K562 (cell line): ENCODE data around the gene ZBTB20. TPM values are rescaled to one million over a fixed set of nuclear protein-coding genes. Genes with fewer than 3 reads are reported as not detected.

Experiments
- ATAC-seq: fragments of 200-7000 bp; cut with Tn5 transposase; 3 replicates; pipeline ENCODE4 v1.9.1; 2020; ENCODE audit warnings: moderate library complexity
- BruUV-seq: library from RNA; stranded (reverse); fragments of 400-500 nt; replicated peaks from 2 replicates; lab custom pipeline; 2021; lab: Mats Ljungman, UMichigan
- CTCF ChIA-PET: fragments of 300-600 bp; formaldehyde crosslinking; extraction: SDS; loops from one replicate; lab custom pipeline; 2021; ENCODE audit warnings: low intra/inter-chr PET ratio; lab: Yijun Ruan, JAX
- POLR2A ChIA-PET: fragments of 300-600, 350-650 bp; sonication (Branson Sonifier 250); formaldehyde crosslinking; extraction: SDS; loops from one replicate; lab custom pipeline; 2021; ENCODE audit warnings: antibody characterized with exemption, inconsistent platforms; lab: Yijun Ruan, JAX
- DNase-seq, 4 experiments: peaks; one replicate each; pipeline versions ENCODE4 v3.0.0 to v3.0.0-alpha.2; 2011 to 2018; ENCODE audit warnings: low spot score in 3 of 4, mixed read lengths in 3 of 4; ENCODE audit errors: extremely low read depth in 1 of 4
- FAIRE-seq: peaks from 2 replicates; lab custom pipeline; 2011; peaks lifted over from hg19 to GRCh38; lab: Jason Lieb, UNC
- H2AFZ ChIP-seq: 2 replicates; pipeline ENCODE4 v1.6.0; 2011; ENCODE audit warnings: low read depth, low read length, control low read depth, inconsistent platforms
- H3K27ac ChIP-seq: fragments of 200-600 bp; 3 replicates; pipeline ENCODE4 v1.8.0; 2011; ENCODE audit warnings: low read depth, mild to moderate bottlenecking, control low read depth, inconsistent platforms, low read length, moderate library complexity, mixed read lengths; ENCODE audit errors: extremely low read depth
- H3K27me3 ChIP-seq, 2 experiments: fragments of 300-600 bp in 1 of 2; 2 replicates in 1 of 2; 3 replicates in 1 of 2; pipeline versions ENCODE4 v1.6.0 to v1.8.0; 2011; ENCODE audit warnings: inconsistent platforms in 2 of 2, low read length in 2 of 2, mild to moderate bottlenecking in 1 of 2, mixed read lengths in 1 of 2, moderate library complexity in 1 of 2; ENCODE audit not compliant: control insufficient read depth in 2 of 2, insufficient read depth in 2 of 2
- H3K36me3 ChIP-seq: fragments of 300-600 bp; 3 replicates; pipeline ENCODE4 v1.8.0; 2011; ENCODE audit warnings: mild to moderate bottlenecking, low read length, inconsistent platforms; ENCODE audit not compliant: control insufficient read depth, insufficient read depth
- H3K4me1 ChIP-seq, 2 experiments: fragments of 200-600 bp in 1 of 2; replicated peaks in 1 of 2; 2 replicates in 1 of 2; 3 replicates in 1 of 2; pipeline versions ENCODE4 v1.5.1 to v1.8.0; 2011; ENCODE audit warnings: inconsistent platforms in 2 of 2, low read length in 2 of 2, mild to moderate bottlenecking in 1 of 2, mixed read lengths in 1 of 2, moderate library complexity in 1 of 2; ENCODE audit not compliant: control insufficient read depth in 2 of 2, insufficient read depth in 2 of 2
- H3K4me2 ChIP-seq: 2 replicates; pipeline ENCODE4 v1.6.1; 2011; ENCODE audit warnings: low read length, control low read depth, inconsistent platforms, mixed read lengths; ENCODE audit not compliant: insufficient read depth
- H3K4me3 ChIP-seq: fragments of 200-600 bp; sonication (generic), shearing (Covaris generic); 2 replicates; pipeline ENCODE4 v1.5.1; 2016; ENCODE audit warnings: control low read depth, inconsistent platforms
- H3K79me2 ChIP-seq: fragments of 200-600 bp; 3 replicates; pipeline ENCODE4 v1.8.0; 2011; ENCODE audit warnings: low read length, inconsistent platforms; ENCODE audit not compliant: control insufficient read depth, insufficient read depth
- H3K9ac ChIP-seq, 2 experiments: 2 replicates each; pipeline versions ENCODE4 v1.6.0 to v1.6.1; 2011; ENCODE audit warnings: low read depth in 2 of 2, low read length in 2 of 2, control low read depth in 1 of 2, inconsistent platforms in 1 of 2, mild to moderate bottlenecking in 1 of 2, mixed read lengths in 1 of 2; ENCODE audit not compliant: insufficient read depth in 1 of 2
- H3K9me1 ChIP-seq: one replicate; pipeline ENCODE4 v1.6.0; 2011; ENCODE audit warnings: inconsistent platforms, mild to moderate bottlenecking, low read length, moderate library complexity; ENCODE audit not compliant: control insufficient read depth, insufficient read depth
- H3K9me3 ChIP-seq: replicated peaks from 2 replicates; pipeline ENCODE4 v1.5.1; 2011; ENCODE audit warnings: low read depth, low read length, inconsistent platforms; ENCODE audit not compliant: control insufficient read depth, insufficient read depth
- H4K20me1 ChIP-seq: replicated peaks from 2 replicates; pipeline ENCODE4 v1.6.1; 2011; ENCODE audit warnings: low read length, inconsistent platforms, mixed read lengths; ENCODE audit not compliant: control insufficient read depth, insufficient read depth
- CBX2 ChIP-seq: fragments of 200-600 bp; sonication (generic); IDR thresholded peaks from one replicate; pipeline ENCODE4 v1.6.1; 2012; ENCODE audit warnings: mild to moderate bottlenecking, low read length, inconsistent platforms; ENCODE audit not compliant: insufficient read depth, poor library complexity, severe bottlenecking
- CHD2 ChIP-seq: IDR thresholded peaks from 2 replicates; pipeline ENCODE4 v1.6.1; 2011; ENCODE audit warnings: low read depth, low read length
- CREM ChIP-seq: IDR thresholded peaks from 2 replicates; pipeline ENCODE4 v1.6.1; 2014; ENCODE audit warnings: antibody characterized with exemption, low read depth
- DMBX1 ChIP-seq: fragments of 250-450 bp; sonication (Bioruptor Pico); IDR thresholded peaks from 2 replicates; pipeline ENCODE4 v1.8.0; 2022; ENCODE audit warnings: inconsistent platforms, mild to moderate bottlenecking, moderate library complexity, borderline replicate concordance
- FOXA3 ChIP-seq, 2 experiments: fragments of 450-650 bp in 1 of 2; sonication (generic) in 1 of 2; formaldehyde crosslinking; IDR thresholded peaks in 1 of 2; conservative IDR thresholded peaks in 1 of 2; 2 replicates each; pipeline versions ENCODE4 v1.4.0 to v1.8.0; 2020 to 2022; ENCODE audit warnings: mild to moderate bottlenecking in 2 of 2, missing genetic modification reagents in 1 of 2
- MLLT1 ChIP-seq, 2 experiments: fragments of 450-650 bp; IDR thresholded peaks; 2 replicates each; pipeline ENCODE4 v1.6.1; 2016
- NCOA1 ChIP-seq: fragments of 450-650 bp; IDR thresholded peaks from 2 replicates; pipeline ENCODE4 v1.6.1; 2016; ENCODE audit warnings: low read depth
- POLR2B ChIP-seq: fragments of 450-650 bp; IDR thresholded peaks from 2 replicates; pipeline ENCODE4 v1.6.1; 2018; ENCODE audit warnings: low read depth; ENCODE audit not compliant: partially characterized antibody
- RB1 ChIP-seq: fragments of 450-650 bp; IDR thresholded peaks from 2 replicates; pipeline ENCODE4 v1.6.1; 2017; ENCODE audit warnings: low read depth, mild to moderate bottlenecking
- RBM39 ChIP-seq: fragments of 200-400 bp; formaldehyde crosslinking; optimal IDR thresholded peaks from 2 replicates; pipeline ENCODE3; 2018; ENCODE audit warnings: low read depth, low read length
- SMAD1 ChIP-seq: fragments of 150-350 bp; IDR thresholded peaks from 2 replicates; pipeline ENCODE4 v1.6.1; 2014; ENCODE audit warnings: low read length, low read depth; ENCODE audit not compliant: partially characterized antibody
- SMARCB1 ChIP-seq: IDR thresholded peaks from 2 replicates; pipeline ENCODE4 v1.6.1; 2011; ENCODE audit warnings: improper control_type of control experiment, low read depth; ENCODE audit not compliant: insufficient read length
- SMC3 ChIP-seq: conservative IDR thresholded peaks from 2 replicates; pipeline ENCODE4 v1.6.1; 2011; ENCODE audit warnings: low read depth, low read length, improper control_type of control experiment; ENCODE audit not compliant: insufficient read depth
- SNRNP70 ChIP-seq: fragments of 200-400 bp; formaldehyde crosslinking; optimal IDR thresholded peaks from 2 replicates; pipeline ENCODE3; 2017; ENCODE audit warnings: low read depth, low read length
- TCF15 ChIP-seq: fragments of 250-450 bp; sonication (Bioruptor Pico); IDR thresholded peaks from 2 replicates; pipeline ENCODE4 v1.8.0; 2022; ENCODE audit warnings: moderate library complexity, mild to moderate bottlenecking, inconsistent platforms
- ZNF217 ChIP-seq: sonication (generic); formaldehyde crosslinking; IDR thresholded peaks from 2 replicates; pipeline ENCODE4 v1.8.0; 2022; ENCODE audit warnings: mild to moderate bottlenecking, missing genetic modification reagents
- ZNF232 ChIP-seq: sonication (generic); formaldehyde crosslinking; IDR thresholded peaks from 2 replicates; pipeline ENCODE4 v1.8.0; 2022; ENCODE audit warnings: mild to moderate bottlenecking, missing genetic modification reagents
- ZNF253 ChIP-seq: fragments of 250-450 bp; sonication (Bioruptor Pico); conservative IDR thresholded peaks from 2 replicates; pipeline ENCODE4 v1.6.1; 2021; ENCODE audit warnings: mild to moderate bottlenecking
- ZNF449 ChIP-seq: fragments of 250-450 bp; sonication (Bioruptor Pico); IDR thresholded peaks from 2 replicates; pipeline ENCODE4 v1.8.0; 2022; ENCODE audit warnings: moderate library complexity, mild to moderate bottlenecking, inconsistent platforms
- ZNF586 ChIP-seq: fragments of 450-650 bp; formaldehyde crosslinking; conservative IDR thresholded peaks from 2 replicates; pipeline ENCODE4 v1.4.0; 2020; ENCODE audit warnings: mild to moderate bottlenecking, moderate library complexity
- WGBS: fragments of 100-300 bp; shearing (Covaris generic); methylation state at CpG from one replicate; pipeline ENCODE4 v1.1.6; 2016; ENCODE audit warnings: low coverage, mixed read lengths; ENCODE audit not compliant: insufficient coverage; ENCODE audit errors: missing lambda C conversion rate; 5-methylcytosine and 5-hydroxymethylcytosine counted together
- in situ Hi-C: fragments of 300-500 bp; cut with MboI; formaldehyde crosslinking; loops from 4 replicates; pipeline ENCODE4 v1.15.0; 2018; ENCODE audit warnings: inconsistent platforms, mixed read lengths
- intact Hi-C: fragments of 100-400 bp; cut with micrococcal nuclease; formaldehyde crosslinking; loops from 2 replicates; pipeline ENCODE4 v1.14.2; 2022
- polyA plus RNA-seq, 8 experiments: library from polyadenylated mRNA; depleted of rRNA in 4 of 8; stranded (reverse) in 5 of 8; unstranded in 3 of 8; fragments of >200 nt; fragmentation: Nextera tagmentation in 2 of 8; fragmentation: Illumina TruSeq in 1 of 8; extraction: Ambion mirVana in 2 of 8; extraction: Trizol in 1 of 8; gene quantifications; 2 replicates each; pipeline versions ENCODE4 v1.2.1 to v1.2.3, GENCODE V29; 2011 to 2014; ENCODE audit warnings: inconsistent platforms in 1 of 8, missing spikeins in 1 of 8
- total RNA-seq, 7 experiments: library from RNA; depleted of rRNA in 6 of 7; stranded (reverse); fragments of >200 nt in 6 of 7; fragmentation: Illumina TruSeq in 2 of 7; extraction: Trizol in 2 of 7; gene quantifications; 2 replicates each; pipeline versions ENCODE4 v1.2.1 to v1.2.3, GENCODE V29; 2011 to 2021; ENCODE audit warnings: low replicate concordance in 1 of 7

The ZBTB20 gene
- total and polyA plus RNA-seq, 9 of the 15 experiments (the other 6 are each of a cell fraction or from before 2014, with no cell fraction given): 0.17 to 1.7 (median 0.45) TPM

- no peaks in the 10 kb centered on the region for H3K9me3 ChIP-seq
- TF ChIP-seq RBM39: no peak
- TF ChIP-seq SMC3: no peak
- no peak for TF ChIP-seq CHD2
- no peak for TF ChIP-seq NCOA1
- TF ChIP-seq ZNF217 (CRISPR knock-in tag): no peak
- TF ChIP-seq SNRNP70: no peak
- TF ChIP-seq ZNF586 (CRISPR knock-in tag): no peak
- no peak for TF ChIP-seq ZNF253 (CRISPR knock-in tag)
- no peak for TF ChIP-seq FOXA3 (CRISPR knock-in tag; conservative IDR thresholded peaks at IDR 0.05 in 1 of 2, IDR thresholded peaks at IDR 0.05 in 1 of 2)
- no peak for TF ChIP-seq DMBX1 (CRISPR knock-in tag)
- no peak for TF ChIP-seq ZNF449 (CRISPR knock-in tag)
- TF ChIP-seq MLLT1 (IDR thresholded peaks at IDR 0.05): no peak
- no peak for TF ChIP-seq POLR2B
- no peak for TF ChIP-seq ZNF232
- no peak for TF ChIP-seq CBX2
- TF ChIP-seq SMAD1: no peak
- TF ChIP-seq TCF15 (CRISPR knock-in tag): no peak
- TF ChIP-seq RB1: no peak
- TF ChIP-seq CREM: no peak
- TF ChIP-seq SMARCB1: no peak
- no peak for FAIRE-seq
- H3K4me3 ChIP-seq: no peak overlapping the region
- no peaks in the 10 kb centered on the region for H3K79me2 ChIP-seq
- no TSS peak for BruUV-seq
- H3K9me1 ChIP-seq: no peaks in the 10 kb centered on the region
- ATAC-seq: no peak
- H3K36me3 ChIP-seq: no peaks in the 10 kb centered on the region
- H2AFZ ChIP-seq: no peak overlapping the region
- intact Hi-C loops: no loop called here
- DNase-seq: no peak
- no peak overlapping the region for H3K27ac ChIP-seq
- no peak overlapping the region for H3K9ac ChIP-seq
- 24% methylated on average over 1 of the region's 1 CpG for WGBS
- in situ Hi-C loops: no loop called here
- H4K20me1 ChIP-seq: no peaks in the 10 kb centered on the region
- H3K27me3 ChIP-seq: no peaks in the 10 kb centered on the region
- H3K4me2 ChIP-seq: no peak overlapping the region
- ChIA-PET POLR2A (no interaction called here), CTCF (no interaction called here)
- no peaks in the 10 kb centered on the region for H3K4me1 ChIP-seq
Measured at GRCh38 chr3:114872050-114872449, 275.0 kb downstream of the ZBTB20 start.
